C4-2B (cell line): ENCODE data around the gene CENPM.

Experiments
- CTCF ChIP-seq: fragments of 450-650 bp; conservative IDR thresholded peaks from 2 replicates; pipeline ENCODE4 v1.5.1; 2017; ENCODE audit warnings: mild to moderate bottlenecking
- ZFX ChIP-seq: fragments of 450-650 bp; IDR thresholded peaks from 2 replicates; pipeline ENCODE4 v1.6.1; 2017

GRCh38 chr22:41917903-41918791, 28.8 kb downstream of the CENPM start:
- no peak for TF ChIP-seq CTCF
- TF ChIP-seq ZFX, result no peak
